Measurements from ENCODE around the gene PRKN. TPM values are rescaled to one million over a fixed set of nuclear protein-coding genes. Genes with fewer than 3 reads are reported as not detected.

Gene PRKN
- total RNA-seq, 4 donors from 2014 or later, result 8.4 to 44.8 (median 12.6) TPM

DNA sequence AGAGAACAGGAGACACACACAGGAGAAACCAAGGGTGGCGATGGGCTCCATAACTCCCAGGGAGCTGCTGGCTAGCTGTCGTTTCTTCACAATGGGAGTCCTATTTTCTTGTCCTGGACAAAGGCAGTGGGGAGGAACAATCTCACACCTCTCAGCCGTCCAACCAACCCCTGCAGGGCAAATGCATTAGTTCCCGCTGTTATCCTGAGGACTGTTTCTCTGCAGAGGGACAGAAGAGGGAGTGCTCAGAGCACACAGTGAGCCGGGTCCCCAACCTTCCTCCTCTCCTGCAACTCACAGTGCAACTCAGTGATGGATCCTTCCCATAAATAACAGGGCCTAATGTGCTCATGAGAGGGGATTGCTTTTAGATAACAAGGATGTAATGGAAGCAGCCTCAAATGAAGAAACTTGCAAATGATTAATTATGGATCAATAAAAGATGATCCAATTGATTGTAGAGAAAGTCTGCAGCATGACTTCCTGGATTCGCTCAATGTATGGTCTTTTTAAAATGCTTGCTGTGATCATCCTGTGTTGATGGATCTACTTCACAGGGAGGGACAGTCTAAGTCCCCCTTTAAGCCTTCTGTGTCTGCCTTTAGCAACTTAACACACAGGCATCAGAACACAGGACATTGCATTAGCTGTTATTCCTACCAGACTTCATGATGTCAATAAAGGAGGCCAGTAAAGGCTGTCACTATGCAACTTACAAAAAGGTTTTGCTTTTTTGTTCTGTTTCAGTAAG, 1000.3 kb downstream of the PRKN start:
- no peak for DNase-seq (ENCODE audit: low spot score)
- TF ChIP-seq, protein P1, sequence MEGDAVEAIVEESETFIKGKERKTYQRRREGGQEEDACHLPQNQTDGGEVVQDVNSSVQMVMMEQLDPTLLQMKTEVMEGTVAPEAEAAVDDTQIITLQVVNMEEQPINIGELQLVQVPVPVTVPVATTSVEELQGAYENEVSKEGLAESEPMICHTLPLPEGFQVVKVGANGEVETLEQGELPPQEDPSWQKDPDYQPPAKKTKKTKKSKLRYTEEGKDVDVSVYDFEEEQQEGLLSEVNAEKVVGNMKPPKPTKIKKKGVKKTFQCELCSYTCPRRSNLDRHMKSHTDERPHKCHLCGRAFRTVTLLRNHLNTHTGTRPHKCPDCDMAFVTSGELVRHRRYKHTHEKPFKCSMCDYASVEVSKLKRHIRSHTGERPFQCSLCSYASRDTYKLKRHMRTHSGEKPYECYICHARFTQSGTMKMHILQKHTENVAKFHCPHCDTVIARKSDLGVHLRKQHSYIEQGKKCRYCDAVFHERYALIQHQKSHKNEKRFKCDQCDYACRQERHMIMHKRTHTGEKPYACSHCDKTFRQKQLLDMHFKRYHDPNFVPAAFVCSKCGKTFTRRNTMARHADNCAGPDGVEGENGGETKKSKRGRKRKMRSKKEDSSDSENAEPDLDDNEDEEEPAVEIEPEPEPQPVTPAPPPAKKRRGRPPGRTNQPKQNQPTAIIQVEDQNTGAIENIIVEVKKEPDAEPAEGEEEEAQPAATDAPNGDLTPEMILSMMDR (IDR thresholded peaks at IDR 0.05), result no peak
- no peak for ATAC-seq (ENCODE audit: low FRiP score)

DNA sequence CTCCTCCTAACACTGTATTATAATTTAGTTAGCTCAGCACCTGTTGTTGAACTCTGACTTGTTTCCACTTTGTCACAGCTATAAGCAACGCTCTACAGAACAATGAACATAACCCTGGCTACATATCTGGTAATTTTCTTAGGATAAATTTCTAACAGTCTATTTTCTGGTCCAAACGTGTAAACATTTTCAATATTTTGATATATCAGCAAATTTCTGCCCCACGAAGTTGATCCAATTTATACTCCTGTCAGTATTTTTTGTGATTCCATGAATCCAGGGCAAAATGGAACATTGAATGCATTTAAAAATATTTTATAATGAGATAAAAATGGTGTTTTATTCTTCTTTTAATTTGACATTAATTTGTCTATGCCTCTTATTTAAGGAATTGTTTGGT, 1005.2 kb downstream of the PRKN start:
- no peak for ATAC-seq (ENCODE audit: low FRiP score)
- no peak for DNase-seq (ENCODE audit: low spot score)
- TF ChIP-seq, protein P1 (IDR thresholded peaks at IDR 0.05), result no peak

DNA sequence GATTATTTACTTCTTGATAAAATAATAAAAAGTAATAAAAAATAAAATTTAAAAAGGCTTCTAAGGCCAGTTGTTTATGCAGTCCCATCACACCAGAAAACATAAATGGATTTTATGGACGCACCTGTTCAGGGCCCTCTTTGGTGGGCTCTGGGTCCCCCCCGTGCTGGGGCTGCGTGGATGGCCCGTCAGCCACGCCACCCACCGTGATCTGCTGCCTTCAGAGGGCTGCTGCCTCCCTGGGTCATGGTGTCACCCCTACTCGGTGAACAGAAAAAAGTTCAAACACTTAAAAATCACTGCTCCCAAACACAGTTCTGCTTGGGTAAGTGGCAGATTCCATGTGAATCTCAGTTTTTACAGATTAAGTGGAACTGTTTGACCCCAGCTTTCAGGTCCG, 1006.1 kb downstream of the PRKN start:
- no peak for ATAC-seq (ENCODE audit: low FRiP score)
- TF ChIP-seq, protein P1 (IDR thresholded peaks at IDR 0.05), result no peak
- DNase-seq (ENCODE audit: low spot score), result no peak

DNA sequence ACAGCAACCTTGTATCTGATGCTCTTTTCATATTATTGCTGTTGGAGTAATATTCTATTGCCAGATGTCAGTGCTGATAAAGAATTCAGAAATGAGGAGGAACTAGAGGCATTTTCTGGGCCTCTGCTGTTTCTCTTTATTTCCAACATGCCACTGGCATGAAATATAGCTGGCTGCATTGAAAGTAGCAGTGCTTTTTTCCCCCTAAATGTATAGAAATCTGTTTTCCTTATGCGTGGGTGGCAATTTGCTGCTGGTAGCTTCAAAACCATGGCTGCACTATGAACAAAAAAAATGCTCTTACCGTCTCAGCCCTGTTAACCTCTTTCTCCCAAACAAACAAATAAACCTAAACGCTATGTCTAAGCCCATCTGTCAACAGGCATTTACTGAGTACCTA, 1011.4 kb downstream of the PRKN start:
- TF ChIP-seq, protein P1 (IDR thresholded peaks at IDR 0.05), result no peak
- DNase-seq (ENCODE audit: low spot score) (no peak), ATAC-seq (ENCODE audit: low FRiP score) (no peak)

DNA sequence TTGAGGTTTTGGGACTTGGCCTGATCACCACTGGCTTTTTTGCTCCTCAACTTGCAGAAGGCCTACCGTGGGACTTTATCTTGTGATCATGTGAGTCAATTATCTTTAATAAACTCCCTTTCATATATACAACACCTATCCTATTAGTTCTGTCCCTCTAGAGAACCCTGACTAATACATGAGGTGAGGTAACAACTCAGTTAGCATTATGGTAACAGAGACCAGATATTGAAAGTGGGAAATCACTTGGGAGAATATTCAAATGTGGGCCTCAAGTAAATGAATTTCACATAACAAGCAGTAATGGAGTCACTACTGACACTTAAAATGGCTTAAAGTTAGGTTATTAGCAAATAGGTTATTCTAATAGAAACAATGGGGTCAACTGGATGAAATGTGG, 1015.6 kb downstream of the PRKN start:
- no peak for DNase-seq (ENCODE audit: low spot score)
- ATAC-seq (ENCODE audit: low FRiP score), result no peak
- TF ChIP-seq, protein P1 (IDR thresholded peaks at IDR 0.05), result no peak

DNA sequence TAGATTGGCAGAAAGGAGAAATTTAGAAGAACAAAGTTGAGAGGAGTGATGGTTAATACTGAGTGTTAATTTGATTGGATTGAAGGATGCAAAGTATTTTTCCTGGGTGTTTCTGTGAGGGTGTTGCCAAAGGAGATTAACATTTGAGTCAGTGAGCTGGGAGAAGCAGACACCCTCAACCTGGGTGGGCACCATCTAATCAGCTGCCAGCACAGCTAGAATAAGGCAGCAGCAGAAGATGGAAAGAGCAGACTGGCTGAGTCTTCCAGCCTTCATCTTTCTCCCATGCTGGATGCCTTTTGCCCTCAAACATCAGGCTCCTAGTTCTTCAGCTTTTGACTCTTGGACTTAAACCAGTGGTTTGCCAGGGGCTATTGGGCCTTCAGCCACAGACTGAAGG, 1016.1 kb downstream of the PRKN start:
- DNase-seq (ENCODE audit: low spot score), result no peak
- TF ChIP-seq, protein P1 (IDR thresholded peaks at IDR 0.05), result no peak
- ATAC-seq (ENCODE audit: low FRiP score), result no peak

DNA sequence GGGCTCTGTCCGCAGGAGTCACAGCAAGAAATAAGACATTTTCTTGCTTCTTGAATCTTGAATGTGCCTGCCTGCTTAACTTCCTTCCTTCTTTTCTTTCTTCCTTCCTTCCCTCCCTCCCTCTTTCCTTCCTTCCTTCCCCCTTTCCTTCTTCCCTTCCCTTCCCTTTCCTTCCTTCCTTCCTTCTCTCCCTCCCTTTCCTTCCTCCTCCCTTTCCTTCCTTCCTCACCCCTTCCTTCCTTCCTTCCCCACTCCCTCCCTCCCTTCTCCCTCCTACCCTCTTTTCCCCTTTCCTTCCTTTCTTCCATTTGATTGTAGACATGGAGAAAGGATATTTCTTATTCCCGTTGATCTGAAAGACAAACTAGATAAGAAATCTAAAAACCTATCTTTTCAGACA, 1016.9 kb downstream of the PRKN start:
- no peak for DNase-seq (ENCODE audit: low spot score)
- TF ChIP-seq, protein P1 (IDR thresholded peaks at IDR 0.05), result no peak
- ATAC-seq (ENCODE audit: low FRiP score), result no peak

All from omental fat pad (tissue), 4 donors.